Right lobe of liver (tissue), 4 donors: ENCODE results near the gene KRT80.
"Not testable (repeated sequence)": the region's sequence is repeated elsewhere in the genome, so short reads cannot be mapped to it uniquely, and the experiment has no call there.

Source experiments
- POLR2A ChIP-seq: fragments of 450-650 bp; IDR thresholded peaks from one replicate; pipeline ENCODE4 v1.6.1; 2017; ENCODE audit warnings: antibody characterized with exemption, mild to moderate bottlenecking
- TF ChIP-seq, protein P1 (sequence below), 4 donors: fragments of 200-600 bp in 3 of 4; fragments of 450-650 bp in 1 of 4; IDR thresholded peaks; one replicate each; pipeline versions ENCODE4 v1.5.1 to v1.8.0; 2016 to 2022; ENCODE audit warnings: antibody characterized with exemption in 4 of 4, mild to moderate bottlenecking in 2 of 4
- donor health status: DM: no; HTN: no; CAD: no.
- donor health status: DM: no; HTN: no; CAD: no.
- donor health status: DM: no; HTN: yes; CAD: no.

DNA sequence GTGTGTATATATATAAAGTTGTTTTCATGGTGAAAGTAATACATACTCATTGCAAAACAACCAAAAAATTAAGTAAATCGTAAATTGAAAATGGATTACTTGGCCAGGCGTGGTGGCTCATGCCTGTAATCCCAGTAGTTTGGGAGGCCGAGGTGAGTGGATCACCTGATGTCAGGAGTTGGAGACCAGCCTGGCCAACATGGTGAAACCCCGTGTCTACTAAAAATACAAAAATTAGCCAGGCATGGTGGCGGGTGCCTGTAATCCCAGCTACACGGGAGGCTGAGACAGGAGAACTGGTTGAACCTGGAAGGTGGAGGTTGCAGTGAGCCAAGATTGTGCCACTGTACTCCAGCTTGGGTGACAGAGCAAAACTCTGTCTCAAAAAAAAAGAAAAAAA, 48.4 kb upstream of the KRT80 start:
- TF ChIP-seq, protein P1, sequence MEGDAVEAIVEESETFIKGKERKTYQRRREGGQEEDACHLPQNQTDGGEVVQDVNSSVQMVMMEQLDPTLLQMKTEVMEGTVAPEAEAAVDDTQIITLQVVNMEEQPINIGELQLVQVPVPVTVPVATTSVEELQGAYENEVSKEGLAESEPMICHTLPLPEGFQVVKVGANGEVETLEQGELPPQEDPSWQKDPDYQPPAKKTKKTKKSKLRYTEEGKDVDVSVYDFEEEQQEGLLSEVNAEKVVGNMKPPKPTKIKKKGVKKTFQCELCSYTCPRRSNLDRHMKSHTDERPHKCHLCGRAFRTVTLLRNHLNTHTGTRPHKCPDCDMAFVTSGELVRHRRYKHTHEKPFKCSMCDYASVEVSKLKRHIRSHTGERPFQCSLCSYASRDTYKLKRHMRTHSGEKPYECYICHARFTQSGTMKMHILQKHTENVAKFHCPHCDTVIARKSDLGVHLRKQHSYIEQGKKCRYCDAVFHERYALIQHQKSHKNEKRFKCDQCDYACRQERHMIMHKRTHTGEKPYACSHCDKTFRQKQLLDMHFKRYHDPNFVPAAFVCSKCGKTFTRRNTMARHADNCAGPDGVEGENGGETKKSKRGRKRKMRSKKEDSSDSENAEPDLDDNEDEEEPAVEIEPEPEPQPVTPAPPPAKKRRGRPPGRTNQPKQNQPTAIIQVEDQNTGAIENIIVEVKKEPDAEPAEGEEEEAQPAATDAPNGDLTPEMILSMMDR (IDR thresholded peaks at IDR 0.05) = not testable (repeated sequence)
- TF ChIP-seq POLR2A = not testable (repeated sequence)
